SKM-1 (cell line): Measurements from ENCODE around the gene SVIL.
"Not testable (repeated sequence)": the region's sequence is repeated elsewhere in the genome, so short reads cannot be mapped to it uniquely, and the experiment has no call there.

Experiments used
- DNase-seq: peaks from one replicate; lab custom pipeline; 2025; ENCODE audit not compliant: unreplicated experiment; lab: John Stamatoyannopoulos, UW

The SVIL gene

DNA sequence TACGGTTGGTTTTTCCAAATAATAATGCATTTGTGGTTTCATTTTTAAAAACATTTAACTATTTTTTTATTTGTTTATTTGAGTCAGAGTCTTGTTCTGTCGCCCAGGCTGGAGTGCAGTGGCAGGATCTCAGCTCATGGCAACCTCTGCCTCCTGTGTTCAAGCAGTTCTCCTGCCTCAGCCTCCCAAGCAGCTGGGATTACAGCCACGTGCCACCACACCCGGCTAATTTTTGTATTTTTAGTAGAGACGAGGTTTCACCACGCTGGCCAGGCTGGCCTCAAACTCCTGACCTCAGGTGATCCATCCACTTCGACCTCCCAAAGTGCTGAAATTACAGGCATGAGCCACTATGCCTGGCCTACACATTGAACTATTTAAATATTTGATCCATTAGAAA is 28.1 kb downstream of the SVIL start:
- DNase-seq = not testable (repeated sequence)

- no peak for DNase-seq
These were observed 30.4 kb downstream of the SVIL start for GRCh38 chr10:29604291-29604825.

- no peak for DNase-seq
These were observed 31.4 kb downstream of the SVIL start for GRCh38 chr10:29603223-29603896.

DNA sequence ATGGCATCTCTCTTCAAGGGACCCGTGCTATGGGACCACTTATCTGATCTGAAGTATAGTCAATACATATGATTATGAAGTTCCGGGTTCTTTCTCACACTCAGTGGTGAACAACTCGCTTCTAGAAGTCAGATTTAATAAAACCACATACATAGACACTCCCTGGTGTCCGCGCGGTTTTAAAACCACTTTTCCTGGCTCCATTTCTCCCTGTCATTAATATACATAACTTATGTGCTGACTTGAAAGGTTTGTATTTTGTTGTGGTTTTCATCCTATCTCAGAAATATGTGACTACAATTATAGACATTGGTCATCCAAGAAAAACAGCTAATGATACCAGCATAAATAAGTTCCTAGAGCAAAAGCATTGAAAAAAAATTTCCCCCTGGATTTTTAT is 34.0 kb downstream of the SVIL start:
- no peak for DNase-seq

- no peak for DNase-seq
These were observed 34.7 kb downstream of the SVIL start for GRCh38 chr10:29600067-29600466.

DNA sequence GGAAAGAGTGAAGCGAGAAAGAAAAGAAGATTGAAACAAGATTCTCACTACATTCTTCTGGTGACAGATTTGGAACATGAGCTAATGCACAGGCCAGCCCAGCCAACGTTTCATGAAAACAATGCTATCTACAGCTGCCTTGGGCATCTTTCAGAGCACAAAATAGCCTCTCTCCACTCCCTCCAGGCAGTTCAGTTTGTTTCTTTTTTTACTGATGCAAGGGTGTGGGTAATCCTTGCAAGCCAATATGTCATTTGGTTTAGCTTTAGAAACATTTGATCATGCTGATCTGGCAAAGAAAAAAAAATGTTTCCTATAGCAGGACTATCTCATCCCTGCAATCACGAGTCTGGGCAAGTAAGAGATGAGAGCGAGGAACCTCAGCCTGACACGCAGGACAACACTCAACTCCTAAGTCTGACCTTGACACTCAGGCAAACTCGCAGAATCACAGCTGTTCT is 35.9 kb downstream of the SVIL start:
- DNase-seq = no peak

DNA sequence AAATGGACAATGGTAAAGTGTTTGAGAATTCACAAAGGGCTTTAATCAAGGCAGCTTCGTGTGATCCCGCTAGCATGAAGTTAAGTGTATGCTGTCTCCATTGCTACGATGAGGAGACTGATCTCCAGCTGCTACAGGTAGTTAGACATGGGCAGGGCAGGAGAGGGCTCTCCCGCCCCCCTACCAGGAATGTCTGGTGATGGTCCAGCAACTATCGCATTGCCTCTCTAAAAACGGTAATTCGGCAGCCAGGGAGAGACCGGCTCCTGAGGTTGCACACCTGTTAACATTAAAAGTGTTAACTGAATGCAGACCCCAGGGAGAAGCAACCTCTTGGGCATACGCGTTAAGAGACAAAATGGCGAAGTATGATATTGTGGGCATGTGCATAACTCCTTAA is 37.9 kb downstream of the SVIL start:
- no peak for DNase-seq

DNA sequence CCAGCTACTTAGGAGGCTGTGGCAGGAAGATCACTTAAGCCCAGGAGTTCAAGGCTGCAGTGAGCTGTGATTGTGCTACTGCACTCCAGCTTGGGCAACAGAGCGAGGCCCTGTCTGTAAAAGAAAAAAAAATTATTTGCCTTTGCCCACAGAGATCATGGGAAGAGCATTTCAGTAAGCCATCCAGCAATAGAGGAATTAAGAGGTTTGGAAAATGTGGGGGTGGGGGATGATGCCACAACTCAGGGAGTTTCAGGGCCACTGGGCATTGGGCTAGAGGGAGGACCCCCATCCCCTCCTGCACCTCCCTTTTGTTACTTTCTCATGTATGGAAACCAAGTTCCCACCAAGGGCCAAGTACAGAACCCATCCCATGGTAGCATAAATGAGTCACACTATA is 38.4 kb downstream of the SVIL start:
- no peak for DNase-seq

DNA sequence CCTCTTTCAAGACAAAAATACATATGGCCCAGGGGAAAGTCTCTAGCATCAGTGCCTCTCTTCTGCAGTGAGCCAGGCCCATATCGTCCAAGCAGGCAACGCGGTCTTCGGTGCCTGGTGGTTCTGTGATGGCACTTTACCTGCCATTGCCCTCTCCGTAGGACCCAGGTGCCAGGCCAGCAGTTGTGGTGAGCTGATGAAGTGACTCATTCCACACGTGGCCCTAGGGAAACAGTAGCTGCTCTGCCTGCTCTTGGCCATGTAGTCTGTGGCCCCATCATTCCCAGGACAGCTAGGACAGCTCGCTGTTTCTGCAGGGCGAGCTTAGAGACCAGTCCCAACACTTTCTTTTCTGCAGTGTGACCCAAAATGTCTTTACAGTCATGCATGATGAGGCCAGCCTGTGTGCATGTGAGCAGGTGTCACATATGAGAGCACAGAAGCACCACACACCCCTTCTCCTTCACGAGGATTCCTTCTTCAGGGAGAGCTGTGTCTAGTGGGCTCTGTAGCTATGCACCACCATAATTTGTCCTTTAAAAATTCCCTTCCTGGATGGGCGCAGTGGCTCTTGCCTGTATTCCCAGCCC is 39.0 kb downstream of the SVIL start:
- DNase-seq = no peak

DNA sequence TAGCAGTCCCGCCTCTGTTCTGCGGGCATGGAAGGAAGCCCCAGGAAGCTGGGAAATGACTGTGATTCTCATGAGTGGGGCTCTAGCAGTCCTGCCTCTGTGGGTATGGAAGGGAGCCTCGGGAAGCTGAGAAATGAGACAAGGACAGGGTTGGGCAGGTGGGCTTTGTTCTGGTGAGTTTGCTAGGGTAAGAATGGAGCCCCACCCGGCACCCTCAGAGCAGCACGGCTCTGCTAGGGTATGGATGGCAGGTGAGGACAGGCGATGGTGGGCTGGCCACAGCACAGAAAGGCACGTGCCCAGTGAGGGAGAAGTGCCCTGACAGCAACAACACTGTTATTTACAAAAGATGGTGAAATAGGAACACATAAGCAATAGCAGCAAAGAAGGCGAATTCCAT is 39.6 kb downstream of the SVIL start:
- no peak for DNase-seq

- DNase-seq = no peak
These were observed 43.2 kb downstream of the SVIL start for GRCh38 chr10:29591651-29591968.

- no peak for DNase-seq
These were observed 43.7 kb downstream of the SVIL start for GRCh38 chr10:29590915-29591650.

GRCh38 chr10:29588629-29589421 is 45.9 kb downstream of the SVIL start:
- no peak for DNase-seq

DNA sequence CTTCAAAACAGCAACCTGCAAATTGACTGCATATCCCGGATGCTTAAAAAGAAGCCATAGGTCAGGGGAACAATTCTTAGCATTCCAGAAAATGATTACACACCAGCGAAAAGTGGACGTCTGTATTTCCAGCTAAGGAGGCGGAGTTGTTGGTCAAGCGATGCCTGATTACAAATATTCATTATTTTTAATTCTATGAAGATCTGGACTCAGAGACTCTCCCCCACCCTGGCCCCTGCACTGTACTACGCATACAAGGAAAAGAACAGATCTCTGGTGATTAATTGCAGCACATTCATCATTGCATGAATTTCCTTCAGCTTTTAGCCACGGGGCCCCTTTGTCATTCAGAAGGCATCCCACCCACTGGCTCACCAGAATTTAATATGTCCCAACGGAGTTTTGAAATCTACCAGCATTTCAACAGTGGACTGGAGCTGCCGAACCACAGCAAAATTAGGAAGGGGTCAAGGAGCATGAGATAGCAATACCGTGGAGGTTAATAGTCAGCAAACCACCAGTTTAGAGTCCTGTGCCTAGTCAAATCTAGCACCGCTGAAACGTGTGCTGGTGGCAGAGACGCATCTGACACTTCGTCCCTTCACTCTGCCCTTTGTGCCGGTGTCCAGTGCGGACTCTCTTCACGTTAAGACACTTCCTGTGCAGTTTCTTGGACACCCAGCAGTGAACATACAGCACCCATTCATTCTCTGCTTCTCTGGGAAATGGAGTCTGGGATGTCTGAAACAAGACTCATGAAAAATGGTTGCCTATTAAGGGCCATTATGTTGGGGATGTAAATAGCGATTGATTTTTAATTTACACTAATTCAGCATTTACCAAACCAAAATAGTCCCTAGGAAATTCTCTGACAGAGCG is 46.8 kb downstream of the SVIL start:
- DNase-seq = not testable (repeated sequence)

GRCh38 chr10:29587102-29587749 is 47.5 kb downstream of the SVIL start:
- not testable (repeated sequence) for DNase-seq

GRCh38 chr10:29586509-29586908 is 48.3 kb downstream of the SVIL start:
- DNase-seq = no peak

GRCh38 chr10:29585488-29585976 is 49.2 kb downstream of the SVIL start:
- no peak for DNase-seq

- DNase-seq = no peak
These were observed 50.3 kb downstream of the SVIL start for GRCh38 chr10:29584436-29584835.

DNA sequence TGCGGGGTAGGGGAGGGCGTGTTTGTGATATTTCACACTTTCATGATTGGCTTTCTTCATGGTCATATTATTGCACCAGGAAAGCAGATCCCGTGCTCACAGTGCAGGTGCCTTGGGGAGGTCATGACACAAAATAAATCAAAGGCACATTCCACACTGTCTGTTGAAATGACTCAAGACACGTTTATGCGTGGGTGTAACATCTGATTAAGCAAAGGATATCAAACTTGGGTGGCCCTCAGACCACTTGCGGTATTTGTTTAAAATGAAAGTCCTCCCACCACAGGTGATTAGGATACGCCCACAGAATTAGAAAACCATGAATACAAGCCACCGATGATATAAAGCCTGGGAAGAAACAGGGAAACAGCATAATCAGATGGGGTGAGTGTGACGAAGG is 51.1 kb downstream of the SVIL start:
- DNase-seq = no peak

DNA sequence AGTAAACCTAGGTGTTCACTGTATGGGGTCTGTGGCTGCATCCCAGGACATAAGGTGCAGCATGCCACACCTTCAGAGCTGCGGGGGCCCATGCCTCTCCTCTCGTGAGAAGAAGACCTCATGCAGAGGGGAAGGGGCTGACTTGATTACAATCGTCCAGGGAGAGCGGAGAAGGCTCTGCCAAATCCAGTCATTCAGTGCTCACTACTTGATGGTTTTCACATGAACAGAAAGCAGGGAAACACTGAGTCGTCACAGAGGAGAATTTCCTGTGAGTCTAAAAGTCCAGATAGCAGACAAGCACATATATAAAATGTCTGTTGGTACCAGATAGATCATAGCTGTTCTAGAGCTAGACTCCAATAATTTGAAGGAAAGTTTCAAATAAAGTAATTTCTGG is 52.0 kb downstream of the SVIL start:
- DNase-seq = not testable (repeated sequence)
